Measurements from ENCODE around the gene KARS1. TPM values are rescaled to one million over a fixed set of nuclear protein-coding genes. Genes with fewer than 3 reads are reported as not detected.
A peak's percentile ranks its signal among the peaks of the same experiment; 100 is the strongest.

Gene KARS1
- total RNA-seq, 1 experiment from 2014 or later = 253 TPM

- H3K36me3 ChIP-seq (ENCODE audit: insufficient read depth, low read length, poor library complexity, severe bottlenecking) = peaks cover 79% of the 10 kb centered on the region
- CTCF ChIA-PET = no interaction called here
- intact Hi-C loops (cut with micrococcal nuclease; ENCODE audit: unreplicated experiment) = no loop called here
Measured at GRCh38 chr16:75629132-75629531, 18.3 kb downstream of the KARS1 start.

GRCh38 chr16:75628351-75628750 lies 19.1 kb downstream of the KARS1 start:
- intact Hi-C loops (cut with micrococcal nuclease; ENCODE audit: unreplicated experiment) = no loop called here
- H3K36me3 ChIP-seq (ENCODE audit: insufficient read depth, low read length, poor library complexity, severe bottlenecking) = peaks cover 71% of the 10 kb centered on the region
- H3K27me3 ChIP-seq (replicated peaks; ENCODE audit: insufficient read depth, low read depth, low read length, poor library complexity) = no peaks in the 10 kb centered on the region
- H3K9me3 ChIP-seq (ENCODE audit: low read depth, low read length, poor library complexity, severe bottlenecking) = no peaks in the 10 kb centered on the region
- H3K4me3 ChIP-seq (ENCODE audit: low read depth, low read length, poor library complexity, severe bottlenecking) = no peak overlapping the region
- peaks cover 5% of the 10 kb centered on the region for H3K4me1 ChIP-seq (ENCODE audit: insufficient read depth, low read length, poor library complexity, severe bottlenecking)
- peak overlapping the region; percentile 14 for H3K27ac ChIP-seq (ENCODE audit: low read depth, low read length, poor library complexity, severe bottlenecking)
- TF ChIP-seq EZH2 (IDR thresholded peaks at IDR 0.05; ENCODE audit: borderline replicate concordance, low read depth, low read length, poor library complexity, severe bottlenecking) = no peak
- no peak for TF ChIP-seq CTCF (conservative IDR thresholded peaks at IDR 0.05; ENCODE audit: low read depth, low read length)
- BruUV-seq (replicated peaks) = no TSS peak
- POLR2A ChIA-PET (ENCODE audit: low non-redundant PET) = no interaction called here
- DNase-seq (ENCODE audit: low spot score) = no peak
- CTCF ChIA-PET = no interaction called here

More at GRCh38 chr16:75629132-75629531, 18.3 kb downstream of the KARS1 start:
- H3K27ac ChIP-seq (ENCODE audit: low read depth, low read length, poor library complexity, severe bottlenecking) = no peak overlapping the region
- H3K27me3 ChIP-seq (replicated peaks; ENCODE audit: insufficient read depth, low read depth, low read length, poor library complexity) = no peaks in the 10 kb centered on the region
- peaks cover 5% of the 10 kb centered on the region for H3K4me1 ChIP-seq (ENCODE audit: insufficient read depth, low read length, poor library complexity, severe bottlenecking)
- POLR2A ChIA-PET (ENCODE audit: low non-redundant PET) = no interaction called here
- no peaks in the 10 kb centered on the region for H3K9me3 ChIP-seq (ENCODE audit: low read depth, low read length, poor library complexity, severe bottlenecking)
- no TSS peak for BruUV-seq (replicated peaks)
- no peak overlapping the region for H3K4me3 ChIP-seq (ENCODE audit: low read depth, low read length, poor library complexity, severe bottlenecking)
- TF ChIP-seq EZH2 (IDR thresholded peaks at IDR 0.05; ENCODE audit: borderline replicate concordance, low read depth, low read length, poor library complexity, severe bottlenecking) (no peak), CTCF (conservative IDR thresholded peaks at IDR 0.05; ENCODE audit: low read depth, low read length) (no peak)
- no peak for DNase-seq (ENCODE audit: low spot score)

GRCh38 chr16:75627851-75628250 lies 19.6 kb downstream of the KARS1 start:
- POLR2A ChIA-PET (ENCODE audit: low non-redundant PET) = no interaction called here
- TF ChIP-seq CTCF (conservative IDR thresholded peaks at IDR 0.05; ENCODE audit: low read depth, low read length) (no peak), EZH2 (IDR thresholded peaks at IDR 0.05; ENCODE audit: borderline replicate concordance, low read depth, low read length, poor library complexity, severe bottlenecking) (no peak)
- H3K27ac ChIP-seq (ENCODE audit: low read depth, low read length, poor library complexity, severe bottlenecking) = peak overlapping the region; percentile 14
- H3K9me3 ChIP-seq (ENCODE audit: low read depth, low read length, poor library complexity, severe bottlenecking) = no peaks in the 10 kb centered on the region
- no TSS peak for BruUV-seq (replicated peaks)
- peak; percentile 16 for DNase-seq (ENCODE audit: low spot score)
- no peak overlapping the region for H3K4me3 ChIP-seq (ENCODE audit: low read depth, low read length, poor library complexity, severe bottlenecking)
- intact Hi-C loops (cut with micrococcal nuclease; ENCODE audit: unreplicated experiment) = no loop called here
- H3K36me3 ChIP-seq (ENCODE audit: insufficient read depth, low read length, poor library complexity, severe bottlenecking) = peaks cover 66% of the 10 kb centered on the region
- peaks cover 5% of the 10 kb centered on the region for H3K4me1 ChIP-seq (ENCODE audit: insufficient read depth, low read length, poor library complexity, severe bottlenecking)
- CTCF ChIA-PET = no interaction called here
- H3K27me3 ChIP-seq (replicated peaks; ENCODE audit: insufficient read depth, low read depth, low read length, poor library complexity) = no peaks in the 10 kb centered on the region

All from A673 (cell line).